Mononuclear cell (primary cell): ENCODE results near the gene HSPA8. TPM values are rescaled to one million over a fixed set of nuclear protein-coding genes. Genes with fewer than 3 reads are reported as not detected.
"Not testable (repeated sequence)": the region's sequence is repeated elsewhere in the genome, so short reads cannot be mapped to it uniquely, and the experiment has no call there.

Experiments used
- H3K27me3 ChIP-seq: 2 replicates; pipeline ENCODE4 v1.6.0; 2011; ENCODE audit warnings: low read length, control low read depth; ENCODE audit not compliant: insufficient read depth
- H3K4me1 ChIP-seq: 2 replicates; pipeline ENCODE4 v1.5.1; 2011; ENCODE audit warnings: mild to moderate bottlenecking, low read length, control low read depth; ENCODE audit not compliant: insufficient read depth
- H3K4me3 ChIP-seq: 2 replicates; pipeline ENCODE4 v1.5.1; 2011; ENCODE audit warnings: mild to moderate bottlenecking, low read length, moderate library complexity
- H3K9me3 ChIP-seq: 2 replicates; pipeline ENCODE4 v1.5.1; 2011; ENCODE audit warnings: low read depth, mild to moderate bottlenecking, control low read depth, low read length
- total RNA-seq: library from RNA; depleted of rRNA; stranded (reverse); fragments of >200 nt; gene quantifications from one replicate; pipeline ENCODE4 v1.2.3, GENCODE V29; 2012

Gene HSPA8
- total RNA-seq, 1 donor, result 1,405 TPM

DNA sequence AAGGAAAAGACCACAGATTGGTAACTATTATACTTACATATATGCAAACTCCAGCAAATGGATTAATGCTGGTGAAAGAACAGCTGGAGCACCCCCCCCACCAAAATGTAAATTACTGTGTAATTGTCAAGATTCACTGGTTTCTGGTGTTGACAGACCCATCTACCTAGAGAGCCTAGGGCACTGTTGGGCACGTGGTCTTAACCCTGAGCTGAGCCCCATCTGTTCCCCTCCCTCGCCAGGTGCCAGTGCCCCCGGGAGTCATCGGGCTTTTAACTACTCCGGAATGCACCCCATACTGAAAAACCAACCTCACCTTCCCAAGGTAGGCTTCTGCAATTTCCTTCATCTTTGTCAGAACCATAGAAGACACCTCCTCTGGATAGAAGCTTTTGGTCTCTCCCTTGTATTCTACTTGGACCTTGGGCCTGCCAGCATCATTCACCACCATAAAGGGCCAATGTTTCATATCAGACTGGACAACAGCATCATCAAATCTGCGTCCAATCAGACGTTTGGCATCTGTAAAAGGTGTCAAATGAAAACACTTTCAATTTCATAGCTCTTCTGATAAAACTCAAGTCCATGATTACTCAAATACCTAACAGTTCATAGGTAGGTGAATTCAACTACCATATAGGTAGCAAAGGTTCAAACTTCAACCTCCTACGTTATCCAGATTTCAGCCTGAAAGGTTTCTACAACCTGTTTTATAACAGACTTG lies 1.5 kb downstream of the HSPA8 start:
- H3K4me1 ChIP-seq, result peaks cover 80% of the 10 kb centered on the region
- H3K27me3 ChIP-seq, result no peaks in the 10 kb centered on the region
- peak overlapping the region; percentile 99 for H3K4me3 ChIP-seq
- H3K9me3 ChIP-seq, result no peaks in the 10 kb centered on the region

DNA sequence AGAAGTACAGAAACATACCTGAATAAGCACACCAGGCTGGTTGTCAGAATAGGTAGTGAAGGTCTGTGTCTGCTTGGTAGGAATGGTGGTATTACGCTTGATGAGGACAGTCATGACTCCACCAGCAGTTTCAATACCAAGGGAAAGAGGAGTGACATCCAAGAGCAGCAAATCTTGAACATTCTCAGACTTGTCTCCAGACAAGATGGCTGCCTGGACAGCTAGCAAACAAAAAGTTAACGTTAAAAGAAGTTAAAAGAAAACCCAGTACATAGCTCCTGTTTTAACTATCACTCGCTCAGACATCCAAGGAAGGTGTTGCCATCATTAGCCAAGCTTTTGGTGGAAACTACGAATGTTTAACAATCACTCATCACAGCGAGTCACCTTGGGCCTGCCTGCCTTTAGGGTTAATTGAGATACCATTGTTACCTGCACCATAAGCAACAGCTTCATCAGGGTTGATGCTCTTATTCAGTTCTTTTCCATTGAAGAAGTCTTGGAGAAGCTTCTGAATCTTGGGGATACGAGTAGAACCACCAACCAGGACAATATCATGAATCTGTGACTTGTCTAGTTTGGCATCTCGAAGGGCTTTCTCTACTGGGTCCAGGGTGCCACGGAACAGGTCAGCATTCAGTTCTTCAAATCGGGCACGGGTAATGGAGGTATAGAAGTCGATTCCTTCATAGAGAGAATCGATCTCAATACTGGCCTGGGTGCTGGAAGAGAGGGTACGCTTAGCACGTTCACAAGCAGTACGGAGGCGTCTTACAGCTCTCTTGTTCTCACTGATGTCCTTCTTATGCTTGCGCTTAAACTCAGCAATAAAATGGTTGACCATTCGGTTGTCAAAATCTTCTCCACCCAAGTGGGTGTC lies 2.7 kb downstream of the HSPA8 start:
- not testable (repeated sequence) for H3K9me3 ChIP-seq

DNA sequence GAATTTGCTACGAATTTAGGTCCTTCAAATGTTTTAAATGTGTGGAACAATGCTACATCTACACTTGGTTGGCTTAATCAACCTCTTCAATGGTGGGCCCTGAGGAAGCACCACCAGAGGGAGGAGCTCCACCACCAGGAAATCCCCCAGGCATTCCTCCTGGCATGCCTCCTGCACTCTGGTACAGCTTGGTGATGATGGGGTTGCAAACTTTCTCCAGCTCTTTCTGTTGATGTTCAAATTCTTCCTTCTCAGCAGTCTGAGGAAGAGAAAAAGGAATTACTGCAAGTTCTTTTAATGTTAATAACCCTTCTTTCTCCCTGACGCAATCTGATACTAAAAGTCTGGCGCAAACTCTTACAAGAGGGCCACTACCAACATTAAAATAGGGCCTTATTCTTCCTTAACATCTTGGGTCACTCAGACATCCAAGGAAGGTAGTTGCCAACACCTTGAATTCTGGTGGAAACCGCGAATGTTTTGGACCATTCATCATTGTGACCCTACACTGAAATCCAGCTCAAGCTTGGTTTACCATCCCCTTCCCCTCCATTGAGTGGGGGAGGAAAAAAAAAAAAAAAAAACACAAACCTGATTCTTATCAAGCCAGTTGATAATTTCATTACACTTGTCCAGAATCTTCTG lies 4.2 kb downstream of the HSPA8 start:
- Histone ChIP-seq H3K4me3 (no peak overlapping the region), H3K27me3 (no peaks in the 10 kb centered on the region), H3K9me3 (no peaks in the 10 kb centered on the region), H3K4me1 (peaks cover 67% of the 10 kb centered on the region)

More for the DNA sequence above, 2.7 kb downstream of the HSPA8 start:
- H3K27me3 ChIP-seq, result not testable (repeated sequence)
- Histone ChIP-seq H3K4me3 (peak overlapping the region; percentile 99), H3K4me1 (peaks cover 80% of the 10 kb centered on the region)

DNA sequence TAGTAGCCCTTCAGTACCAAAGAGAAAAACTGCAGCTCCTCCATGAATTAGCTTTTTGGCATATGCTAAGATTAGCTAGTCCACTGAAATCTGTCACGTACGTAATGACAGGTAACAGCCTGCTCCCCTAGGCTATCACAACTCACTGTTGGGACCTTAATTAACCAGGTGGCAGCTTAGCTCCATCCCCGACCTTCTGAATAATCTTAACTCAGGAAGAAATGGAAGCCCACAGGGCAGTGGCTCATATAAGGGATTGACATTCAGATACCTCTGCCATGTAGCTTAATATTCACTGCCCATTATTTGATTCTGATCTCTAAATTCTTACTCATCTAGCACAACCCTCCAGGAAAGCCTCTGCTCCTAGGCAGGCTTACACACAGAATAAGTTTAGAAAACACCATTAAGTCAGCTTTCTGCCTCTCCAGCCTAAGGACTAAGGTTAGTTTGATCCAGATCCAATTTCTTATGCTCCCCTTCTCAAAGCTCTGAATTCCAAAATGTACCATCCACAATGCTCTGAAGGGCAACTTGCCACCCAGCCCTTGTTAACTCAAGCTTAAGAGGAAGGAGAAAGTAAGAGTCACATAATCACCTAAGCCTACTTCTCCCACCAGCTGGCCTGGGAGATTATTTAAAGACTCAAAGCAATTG lies 5.0 kb downstream of the HSPA8 start:
- Histone ChIP-seq H3K4me3 (no peak overlapping the region), H3K27me3 (no peaks in the 10 kb centered on the region), H3K9me3 (no peaks in the 10 kb centered on the region), H3K4me1 (peaks cover 67% of the 10 kb centered on the region)

DNA sequence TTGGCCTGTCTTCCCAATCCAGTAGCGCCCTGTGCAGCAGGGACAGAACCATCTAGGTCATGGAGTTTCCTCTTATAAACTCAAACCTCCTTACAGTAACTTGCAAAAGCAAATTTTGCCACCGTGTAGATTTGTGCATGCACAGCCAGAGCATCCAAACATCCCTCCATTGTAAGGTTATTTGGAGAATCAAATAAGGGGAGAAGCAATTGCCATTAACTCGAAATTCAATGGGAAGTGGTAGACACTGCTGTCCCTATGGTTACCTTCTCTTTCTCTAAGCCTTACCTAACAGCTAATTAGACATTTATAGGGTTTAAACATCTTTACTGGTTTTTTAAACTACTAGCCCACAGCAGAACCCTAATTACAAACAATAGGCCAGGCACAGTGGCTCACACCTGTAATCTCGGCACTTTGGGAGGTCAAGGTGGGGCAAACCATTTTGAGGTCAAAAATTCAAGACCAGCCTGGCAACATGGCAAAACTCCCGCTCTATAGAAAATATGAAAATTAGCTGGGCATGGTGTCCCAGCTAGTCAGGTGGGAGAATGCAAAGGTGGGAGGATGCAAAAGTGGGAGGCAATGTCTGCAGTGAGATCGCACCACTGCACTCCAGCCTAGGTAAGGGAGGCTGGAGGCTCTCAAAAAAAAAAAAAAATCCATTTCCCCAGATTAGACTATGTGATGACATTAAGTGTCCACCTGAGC lies 6.6 kb downstream of the HSPA8 start:
- no peaks in the 10 kb centered on the region for H3K27me3 ChIP-seq

DNA sequence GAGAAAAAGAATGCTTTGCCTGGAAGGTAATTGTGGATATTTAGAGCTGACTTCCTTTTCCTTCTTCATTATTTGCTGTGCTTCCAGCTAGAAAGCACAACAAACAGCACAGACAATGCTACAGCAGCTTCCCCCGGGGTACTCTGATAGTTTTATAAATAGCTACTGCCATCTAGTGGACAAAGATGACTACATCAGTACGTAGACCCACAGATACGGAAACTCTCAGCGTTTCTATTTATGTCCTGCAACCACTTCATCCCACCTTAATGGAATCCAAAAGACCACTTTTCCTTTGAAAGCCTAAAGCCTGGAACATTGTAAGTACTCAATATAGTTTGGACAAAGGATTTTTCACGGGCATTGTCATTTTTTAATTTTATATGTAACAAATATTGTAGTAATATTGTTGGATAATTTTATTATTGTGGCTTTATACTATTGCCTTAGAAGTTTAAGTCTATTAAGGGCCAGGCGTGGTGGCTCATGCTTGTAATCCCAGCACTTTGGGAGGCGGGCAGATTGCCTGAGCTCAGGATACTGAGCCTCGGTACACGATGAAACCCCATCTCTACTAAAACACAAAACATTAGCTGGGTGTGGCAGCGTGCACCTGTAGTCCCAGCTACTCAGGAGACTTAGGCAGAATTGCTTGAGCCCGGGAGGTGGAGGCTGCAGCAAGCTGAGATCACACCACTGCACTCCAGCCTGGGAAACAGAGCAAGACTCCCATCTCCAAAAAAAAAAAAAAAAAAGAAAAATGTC lies 7.5 kb downstream of the HSPA8 start:
- no peaks in the 10 kb centered on the region for H3K9me3 ChIP-seq
- H3K27me3 ChIP-seq, result no peaks in the 10 kb centered on the region
- H3K4me1 ChIP-seq, result peaks cover 48% of the 10 kb centered on the region
- no peak overlapping the region for H3K4me3 ChIP-seq

More for the DNA sequence above, 6.6 kb downstream of the HSPA8 start:
- no peaks in the 10 kb centered on the region for H3K9me3 ChIP-seq
- no peak overlapping the region for H3K4me3 ChIP-seq
- H3K4me1 ChIP-seq, result peaks cover 57% of the 10 kb centered on the region

DNA sequence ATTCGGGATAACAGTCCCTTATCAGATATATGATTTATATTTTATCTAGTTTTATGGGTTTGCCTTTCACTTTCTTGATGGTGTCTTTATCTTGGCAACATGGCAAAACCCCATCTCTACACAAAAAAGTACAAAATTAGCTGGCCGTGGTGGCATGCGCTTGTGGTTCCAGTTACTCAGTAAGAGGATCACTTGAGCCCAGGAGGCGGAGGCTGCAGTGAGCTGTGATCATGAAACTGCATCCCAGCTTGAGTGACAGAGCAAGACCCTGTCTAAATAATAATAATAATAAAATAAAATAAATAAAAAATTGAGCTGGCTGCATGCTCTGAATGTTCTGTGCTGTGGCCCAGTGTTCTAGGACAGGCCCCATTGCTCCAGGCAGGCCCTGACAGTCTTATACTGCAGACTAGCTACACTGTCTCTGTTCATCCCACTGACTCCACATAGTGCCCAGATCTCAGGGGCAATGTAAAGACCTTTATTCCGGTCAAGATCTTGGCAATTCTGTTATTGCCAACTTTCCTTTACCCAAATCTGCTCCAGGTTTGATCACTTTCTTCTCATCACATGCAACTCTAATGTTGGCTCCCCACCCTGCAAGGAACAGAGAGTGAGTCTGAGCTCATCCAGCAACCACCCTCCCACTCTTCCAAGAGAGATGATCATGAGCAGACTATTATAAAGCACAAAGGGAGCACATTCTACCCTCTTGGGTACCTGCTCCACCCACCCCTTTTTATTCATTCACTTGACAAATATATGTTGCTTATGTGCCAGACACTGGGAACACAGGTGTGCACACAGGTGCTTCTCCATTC lies 8.8 kb downstream of the HSPA8 start:
- H3K9me3 ChIP-seq, result no peaks in the 10 kb centered on the region
- H3K27me3 ChIP-seq, result no peaks in the 10 kb centered on the region
- H3K4me3 ChIP-seq, result no peak overlapping the region
- H3K4me1 ChIP-seq, result peaks cover 34% of the 10 kb centered on the region

DNA sequence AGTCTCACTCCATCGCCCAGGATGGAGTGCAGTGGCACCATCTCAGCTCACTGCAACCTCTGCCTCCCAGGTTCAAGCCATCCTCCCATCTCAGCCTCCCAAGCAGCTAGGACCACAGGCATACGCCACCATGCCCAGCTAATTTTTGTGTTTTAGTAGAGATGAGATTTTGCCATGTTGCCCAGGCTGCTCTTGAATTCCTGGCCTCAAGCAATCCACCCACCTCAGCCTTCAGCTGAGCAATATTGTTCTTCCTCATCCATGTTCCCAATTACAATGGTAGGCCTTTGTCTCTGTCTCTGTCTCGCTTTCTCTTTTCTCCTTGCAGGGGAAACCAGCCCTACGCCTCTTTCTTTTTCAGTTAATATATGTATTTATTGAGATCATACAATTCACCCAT lies 10.3 kb downstream of the HSPA8 start:
- Histone ChIP-seq H3K4me3 (no peak overlapping the region), H3K4me1 (peaks cover 21% of the 10 kb centered on the region), H3K27me3 (no peaks in the 10 kb centered on the region), H3K9me3 (no peaks in the 10 kb centered on the region)

DNA sequence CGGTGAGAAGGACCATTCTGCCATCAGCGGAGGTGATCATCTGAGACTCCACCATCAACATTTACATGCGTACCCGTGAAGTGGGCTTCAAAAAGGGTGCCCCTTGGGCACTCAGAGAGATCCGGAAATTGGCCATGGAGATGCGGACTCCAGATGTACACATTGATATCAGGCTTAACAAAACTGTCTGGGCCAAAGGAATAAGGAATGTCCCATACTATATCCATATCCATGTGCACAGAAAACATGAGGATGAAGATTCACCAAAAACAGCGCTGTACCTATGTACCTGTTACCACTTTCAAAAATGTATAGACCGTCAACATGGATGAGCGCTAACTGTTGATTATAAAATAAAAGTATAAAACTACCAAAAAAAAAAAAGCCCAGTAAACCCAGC lies 10.8 kb downstream of the HSPA8 start:
- Histone ChIP-seq H3K4me1 (peaks cover 16% of the 10 kb centered on the region), H3K9me3 (no peaks in the 10 kb centered on the region), H3K4me3 (no peak overlapping the region), H3K27me3 (no peaks in the 10 kb centered on the region)

DNA sequence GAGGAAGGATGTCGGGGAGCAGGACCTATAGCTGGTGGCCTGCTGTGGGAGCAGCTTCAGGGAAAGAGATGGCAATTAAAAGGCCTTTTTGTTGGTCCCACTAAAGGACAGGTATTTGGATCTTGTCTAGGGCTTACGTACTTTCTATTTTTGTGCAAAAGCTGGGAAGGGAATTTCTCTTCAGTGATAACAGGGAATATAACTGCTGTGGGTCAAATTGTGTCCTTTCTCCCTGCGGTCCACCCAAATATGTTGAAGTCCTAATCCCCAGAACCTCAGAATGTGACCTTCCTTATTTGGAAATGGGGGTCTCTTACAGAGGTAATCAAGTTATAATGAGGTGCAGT lies 14.0 kb downstream of the HSPA8 start:
- Histone ChIP-seq H3K9me3 (no peaks in the 10 kb centered on the region), H3K4me1 (no peaks in the 10 kb centered on the region)

DNA sequence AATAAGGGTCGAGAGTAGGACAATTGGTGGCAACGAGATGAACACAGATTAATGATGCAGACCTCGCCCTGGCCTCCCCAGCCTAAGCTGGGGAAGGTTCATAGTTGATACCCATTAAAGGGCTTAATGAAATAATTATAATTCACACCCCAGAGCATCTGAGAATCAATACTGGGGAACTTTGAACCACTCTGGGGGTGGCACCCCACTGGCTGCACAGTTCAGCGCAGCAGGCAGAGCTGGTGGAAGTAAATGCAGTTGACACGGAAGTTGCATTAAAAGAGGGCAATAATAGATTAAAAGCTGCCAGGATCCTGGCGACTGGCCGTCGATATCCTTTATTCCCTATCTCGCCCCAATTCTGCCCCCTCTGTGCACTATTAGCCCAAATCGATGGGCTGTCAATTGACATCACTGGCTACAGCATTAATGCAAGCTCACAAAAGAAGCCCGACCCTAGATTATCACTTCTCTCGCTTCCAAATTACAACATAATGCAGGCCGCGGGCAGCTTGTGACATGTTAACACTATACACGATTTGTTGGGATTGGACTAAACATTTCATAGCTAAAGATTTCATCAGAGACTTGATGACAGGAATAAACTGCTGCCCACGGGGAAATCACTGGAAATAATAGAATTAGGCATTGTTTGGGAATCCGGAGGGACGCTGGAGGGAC lies 14.5 kb downstream of the HSPA8 start:
- Histone ChIP-seq H3K27me3 (no peaks in the 10 kb centered on the region), H3K4me3 (no peak overlapping the region), H3K9me3 (no peaks in the 10 kb centered on the region), H3K4me1 (no peaks in the 10 kb centered on the region)

More for the DNA sequence above, 14.0 kb downstream of the HSPA8 start:
- Histone ChIP-seq H3K27me3 (no peaks in the 10 kb centered on the region), H3K4me3 (no peak overlapping the region)

DNA sequence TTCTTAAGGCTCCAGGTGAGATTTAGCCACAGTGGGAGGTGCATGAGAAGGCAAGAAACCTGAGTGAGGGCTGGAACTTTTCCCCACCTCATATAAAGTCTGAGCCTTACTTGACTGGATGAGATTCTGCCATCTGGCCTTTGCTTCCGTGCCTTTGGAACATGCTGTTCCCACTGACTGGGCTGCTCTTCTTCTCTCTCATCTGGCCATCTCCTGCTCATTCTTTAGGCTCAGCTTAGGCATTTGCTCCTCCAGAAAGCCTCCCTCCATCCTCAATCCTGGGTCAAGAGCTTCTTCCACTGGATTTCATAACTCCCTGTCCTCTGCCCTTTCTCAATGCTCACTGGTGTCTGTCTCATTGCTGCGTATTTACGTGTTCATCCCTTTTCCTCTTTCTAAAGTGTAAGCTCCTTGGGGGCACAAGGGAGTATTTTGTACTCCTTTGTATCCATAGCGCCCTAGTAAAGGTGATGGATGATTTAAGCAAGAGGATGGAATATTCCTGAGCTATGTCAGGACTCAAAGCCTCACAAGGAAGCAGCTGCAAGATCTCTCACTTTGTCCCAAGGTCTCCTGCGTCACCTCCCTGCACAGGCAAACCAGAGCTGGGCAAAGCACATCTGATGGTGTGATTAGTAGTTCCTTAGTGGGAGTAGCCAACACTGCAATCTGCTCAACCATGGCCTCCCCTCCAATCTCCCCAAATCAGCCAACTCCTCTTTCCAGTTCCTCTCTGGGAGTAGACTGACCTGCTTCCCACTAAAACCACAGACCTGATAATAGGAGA lies 15.3 kb downstream of the HSPA8 start:
- Histone ChIP-seq H3K9me3 (no peaks in the 10 kb centered on the region), H3K27me3 (no peaks in the 10 kb centered on the region), H3K4me1 (no peaks in the 10 kb centered on the region), H3K4me3 (no peak overlapping the region)
